CD4-positive, alpha-beta T cell treated with Interleukin-10 for 1 hour (primary cell): Measurements from ENCODE around the gene BCL7C.

Experiments
- DNase-seq: peaks from one replicate; pipeline ENCODE4 v3.0.0-alpha.2; 2020

The BCL7C gene

DNA sequence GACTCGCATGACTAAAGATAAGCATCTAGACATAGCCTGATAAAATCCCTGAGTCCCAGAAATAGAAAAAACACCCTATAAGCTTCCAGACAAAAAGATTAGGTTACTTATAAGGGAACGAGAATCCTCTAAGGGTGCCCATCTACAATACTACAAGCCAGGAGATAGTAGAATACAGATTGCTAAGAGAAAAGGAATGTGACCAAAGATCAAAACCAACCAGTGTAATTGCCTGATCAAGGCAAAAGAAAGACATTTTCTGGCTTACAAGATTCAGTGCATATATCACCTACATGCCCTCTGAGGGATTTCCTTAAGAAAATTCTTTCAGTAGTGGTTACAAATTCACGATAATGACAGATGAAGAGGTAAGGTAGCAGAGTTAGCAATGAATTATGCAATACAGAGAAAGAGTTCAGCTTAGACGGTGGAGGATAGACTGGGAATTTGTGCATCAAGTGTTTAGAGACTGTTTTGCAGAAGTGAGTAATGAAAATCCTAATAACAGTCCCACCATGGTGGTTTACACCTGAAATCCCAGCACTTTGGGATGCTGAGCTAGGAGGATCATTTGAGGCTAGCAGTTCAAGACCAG is 35.0 kb downstream of the BCL7C start:
- DNase-seq = no peak

- DNase-seq = no peak
These were observed 35.8 kb downstream of the BCL7C start for GRCh38 chr16:30858111-30858495.

DNA sequence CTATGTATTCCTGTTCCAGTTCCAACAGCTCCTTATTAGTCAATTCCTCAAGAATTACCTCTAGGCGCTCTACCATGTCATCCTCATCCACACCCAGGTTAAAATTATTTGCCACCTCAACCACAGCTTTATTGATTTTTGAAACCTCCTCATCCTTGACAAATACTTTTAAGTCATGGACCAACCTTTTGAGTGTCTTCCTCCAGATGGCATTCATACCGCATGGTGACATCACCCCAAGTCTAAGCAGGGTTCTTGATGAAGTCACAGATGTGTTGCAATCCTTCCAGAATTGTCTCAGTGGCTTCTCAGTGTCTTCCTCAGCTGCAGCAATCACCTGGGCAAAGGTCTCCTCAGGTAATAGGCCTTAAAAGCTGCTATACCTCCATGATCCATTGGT is 40.1 kb downstream of the BCL7C start:
- DNase-seq = no peak

- DNase-seq = no peak
These were observed 43.6 kb downstream of the BCL7C start for GRCh38 chr16:30850246-30850645.

- DNase-seq = no peak
These were observed 47.1 kb downstream of the BCL7C start for GRCh38 chr16:30846649-30847402.

DNA sequence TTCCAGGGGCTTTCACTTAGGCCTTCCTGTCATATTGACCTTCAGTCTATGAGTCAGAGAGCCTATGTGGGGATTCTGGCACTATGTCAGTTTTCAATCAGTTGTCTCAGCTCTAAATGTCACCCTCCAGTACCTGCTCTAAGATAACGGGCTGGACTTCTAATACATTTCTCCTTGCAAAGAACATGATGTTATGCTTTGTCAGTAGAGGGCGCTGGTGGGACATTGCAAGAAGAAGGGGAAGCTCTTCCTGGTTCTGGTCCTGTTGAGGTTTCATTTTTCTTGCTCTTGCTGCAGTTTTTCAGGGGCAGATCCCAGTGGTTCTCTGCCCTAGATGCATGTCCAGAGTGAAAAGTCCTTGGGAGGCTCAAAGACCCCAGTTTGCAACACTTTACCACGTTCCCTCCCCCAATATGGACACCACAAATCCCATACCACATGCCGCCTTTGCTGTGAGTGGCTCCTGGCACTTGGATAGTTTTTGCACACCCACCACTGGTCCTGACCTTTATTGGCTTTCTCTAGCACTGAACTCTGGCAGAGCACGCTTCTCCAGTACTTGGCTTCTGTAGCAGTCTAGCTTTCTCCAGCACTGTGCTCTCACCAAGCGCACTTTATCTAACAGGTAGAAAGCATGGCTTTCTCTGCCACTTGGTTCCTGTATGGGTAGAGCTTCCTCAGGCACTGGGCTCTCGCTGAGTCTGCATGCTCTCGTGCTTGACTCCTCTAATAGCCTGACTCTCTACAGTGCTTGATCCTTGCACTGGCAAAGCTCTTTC is 49.0 kb downstream of the BCL7C start:
- peak; percentile 90 for DNase-seq

DNA sequence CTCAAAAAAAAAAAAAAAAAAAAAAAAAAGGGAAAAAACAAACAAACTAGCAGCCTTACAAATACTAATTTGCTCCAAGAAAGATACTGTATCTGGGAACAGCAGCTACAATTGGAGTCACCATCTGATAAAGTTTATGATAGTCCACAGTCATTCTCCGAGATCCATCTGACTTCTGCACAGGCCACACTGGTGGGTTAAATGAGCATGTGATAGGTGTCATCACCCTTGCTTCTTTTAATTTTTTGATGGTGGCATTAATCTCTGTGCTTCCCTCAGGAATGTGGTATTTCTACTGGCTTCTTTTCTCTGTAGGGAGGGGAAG is 49.6 kb downstream of the BCL7C start:
- no peak for DNase-seq

- no peak for DNase-seq
These were observed 50.4 kb downstream of the BCL7C start for GRCh38 chr16:30843501-30843900.

GRCh38 chr16:30842971-30843370 is 50.9 kb downstream of the BCL7C start:
- DNase-seq = no peak

DNA sequence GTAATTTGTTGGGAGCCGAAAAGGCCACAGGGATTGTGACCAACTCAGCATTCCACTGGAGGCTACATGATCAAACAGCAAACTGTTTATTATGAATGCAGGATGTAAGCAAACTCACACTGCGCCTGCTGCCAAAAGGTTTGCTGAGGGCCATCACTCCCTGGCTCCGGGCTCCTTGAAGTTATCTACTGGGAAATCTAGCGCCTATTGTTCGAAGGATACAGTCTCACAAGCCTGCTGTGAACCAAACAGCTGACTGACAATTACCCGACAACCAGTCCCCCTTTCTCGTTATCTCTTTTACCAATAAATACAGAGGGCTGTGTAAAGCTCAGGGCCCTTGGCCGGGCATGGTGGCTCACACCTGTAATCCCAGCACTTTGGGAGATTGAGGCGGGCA is 52.5 kb downstream of the BCL7C start:
- no peak for DNase-seq

- DNase-seq = no peak
These were observed 53.3 kb downstream of the BCL7C start for GRCh38 chr16:30840611-30841010.

DNA sequence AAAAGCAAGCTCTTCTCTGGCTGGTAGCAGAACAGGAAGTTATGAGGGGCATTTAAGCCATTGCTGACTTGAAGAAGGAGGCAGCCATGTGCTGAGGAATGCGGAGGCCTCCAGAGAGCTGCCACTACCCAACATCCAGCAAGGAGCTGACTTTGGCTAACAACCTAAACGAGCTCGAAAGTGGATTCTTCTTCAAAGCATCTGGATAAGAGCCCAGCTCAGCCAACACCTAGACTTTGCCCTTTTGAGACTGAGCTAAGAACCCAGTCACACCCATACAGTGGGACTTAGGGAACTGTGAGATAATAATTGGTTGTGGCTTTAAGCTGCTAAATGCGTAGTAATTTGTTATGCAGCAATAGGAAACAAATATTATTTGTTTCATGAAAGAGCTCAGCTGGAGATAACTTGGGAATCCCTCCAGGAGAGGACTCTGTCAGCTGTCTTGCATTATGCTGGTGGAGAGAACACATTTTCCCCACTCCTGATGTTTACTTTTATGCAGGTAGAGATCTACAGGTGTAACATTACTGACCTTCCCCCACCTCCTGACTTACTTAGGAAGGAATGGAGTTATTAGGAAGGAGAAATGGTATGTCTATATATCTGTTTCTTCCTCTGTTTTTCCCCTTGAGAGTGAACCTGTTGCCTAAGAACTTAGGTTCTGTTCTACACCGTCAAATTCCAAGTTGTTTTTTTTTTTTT is 54.2 kb downstream of the BCL7C start:
- DNase-seq = no peak

- no peak for DNase-seq
These were observed 54.9 kb downstream of the BCL7C start for GRCh38 chr16:30838876-30839471.

DNA sequence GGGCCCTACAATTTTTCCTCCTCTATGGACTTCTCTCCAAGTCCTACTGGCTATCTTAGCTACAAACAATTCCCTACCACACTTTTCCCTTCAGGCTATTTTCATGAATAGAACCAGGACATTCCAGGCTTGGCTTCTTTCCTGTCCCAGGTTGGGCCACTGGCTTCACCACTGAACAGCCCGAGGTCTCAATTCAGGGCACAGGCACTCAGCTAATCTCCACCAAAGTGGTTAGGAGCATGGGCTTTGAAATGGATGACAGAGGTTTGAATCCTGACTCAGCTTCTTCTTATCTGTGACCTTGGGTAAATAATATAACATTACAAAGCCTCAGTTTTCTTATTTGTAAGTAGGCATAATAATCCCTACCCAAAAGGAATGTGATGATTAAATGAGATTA is 56.0 kb downstream of the BCL7C start:
- DNase-seq = no peak
